Smooth muscle cell (in vitro differentiated cells): ENCODE results near the gene INF2. TPM values are rescaled to one million over a fixed set of nuclear protein-coding genes. Genes with fewer than 3 reads are reported as not detected.
A peak's percentile ranks its signal among the peaks of the same experiment; 100 is the strongest.

Experiments used
- DNase-seq: peaks from one replicate; lab custom pipeline; 2025; ENCODE audit not compliant: unreplicated experiment; lab: John Stamatoyannopoulos, UW
- H2AFZ ChIP-seq: fragments of 200-600 bp; sonication (generic); 2 replicates; pipeline ENCODE4 v1.6.0; 2016; ENCODE audit warnings: antibody characterized with exemption, low read depth, mild to moderate bottlenecking
- H3F3A ChIP-seq: fragments of 200-600 bp; sonication (generic); 2 replicates; pipeline ENCODE4 v1.6.0; 2017; ENCODE audit warnings: antibody characterized with exemption, low read depth
- H3K27ac ChIP-seq: fragments of 200-600 bp; sonication (generic); 2 replicates; pipeline ENCODE4 v1.5.1; 2016; ENCODE audit warnings: low read depth, mild to moderate bottlenecking
- H3K27me3 ChIP-seq: fragments of 200-600 bp; sonication (generic); 2 replicates; pipeline ENCODE4 v1.6.1; 2016; ENCODE audit warnings: low read depth, mild to moderate bottlenecking
- H3K36me3 ChIP-seq: fragments of 200-600 bp; sonication (generic); 2 replicates; pipeline ENCODE4 v1.5.1; 2016; ENCODE audit warnings: low read depth
- H3K4me1 ChIP-seq: fragments of 200-600 bp; sonication (generic); 2 replicates; pipeline ENCODE4 v1.5.1; 2016; ENCODE audit warnings: low read depth
- H3K4me2 ChIP-seq: fragments of 200-600 bp; sonication (generic); 2 replicates; pipeline ENCODE4 v1.6.0; 2016; ENCODE audit warnings: mild to moderate bottlenecking
- H3K4me3 ChIP-seq: fragments of 200-600 bp; sonication (generic); 2 replicates; pipeline ENCODE4 v1.5.1; 2016; ENCODE audit warnings: mild to moderate bottlenecking
- H3K79me2 ChIP-seq: fragments of 200-600 bp; sonication (generic); 2 replicates; pipeline ENCODE4 v1.6.0; 2016; ENCODE audit warnings: low read depth, mild to moderate bottlenecking
- H3K9ac ChIP-seq: fragments of 200-600 bp; sonication (generic); 2 replicates; pipeline ENCODE4 v1.6.0; 2016; ENCODE audit warnings: low read depth
- H3K9me3 ChIP-seq: fragments of 200-600 bp; sonication (generic); replicated peaks from 2 replicates; pipeline ENCODE4 v1.5.1; 2016; ENCODE audit warnings: low read depth
- H4K20me1 ChIP-seq: fragments of 200-600 bp; sonication (generic); 2 replicates; pipeline ENCODE4 v1.6.0; 2016; ENCODE audit warnings: low read depth
- WGBS: methylation state at CpG from one replicate; pipeline ENCODE4 v1.1.7; 2016; ENCODE audit warnings: low lambda C conversion rate; 5-methylcytosine and 5-hydroxymethylcytosine counted together
- polyA plus RNA-seq: library from polyadenylated mRNA; unstranded; fragments of >200 nt; fragmentation: Nextera tagmentation; extraction: Ambion mirVana; gene quantifications from 2 replicates; pipeline ENCODE4 v1.2.1, GENCODE V29; 2016
- total RNA-seq: library from RNA; depleted of rRNA; stranded (reverse); fragments of >200 nt; gene quantifications from 2 replicates; pipeline ENCODE4 v1.2.3, GENCODE V29; 2014
- TF ChIP-seq, protein P1 (sequence below): fragments of 200-600 bp; sonication (generic); IDR thresholded peaks from 2 replicates; pipeline ENCODE4 v1.5.1; 2017; ENCODE audit warnings: borderline replicate concordance, mild to moderate bottlenecking, antibody characterized with exemption; ENCODE audit not compliant: insufficient read depth, poor library complexity, severe bottlenecking

The INF2 gene
- total and polyA plus RNA-seq, 2 experiments from 2014 or later, result 19.9 to 29.8 TPM

DNA sequence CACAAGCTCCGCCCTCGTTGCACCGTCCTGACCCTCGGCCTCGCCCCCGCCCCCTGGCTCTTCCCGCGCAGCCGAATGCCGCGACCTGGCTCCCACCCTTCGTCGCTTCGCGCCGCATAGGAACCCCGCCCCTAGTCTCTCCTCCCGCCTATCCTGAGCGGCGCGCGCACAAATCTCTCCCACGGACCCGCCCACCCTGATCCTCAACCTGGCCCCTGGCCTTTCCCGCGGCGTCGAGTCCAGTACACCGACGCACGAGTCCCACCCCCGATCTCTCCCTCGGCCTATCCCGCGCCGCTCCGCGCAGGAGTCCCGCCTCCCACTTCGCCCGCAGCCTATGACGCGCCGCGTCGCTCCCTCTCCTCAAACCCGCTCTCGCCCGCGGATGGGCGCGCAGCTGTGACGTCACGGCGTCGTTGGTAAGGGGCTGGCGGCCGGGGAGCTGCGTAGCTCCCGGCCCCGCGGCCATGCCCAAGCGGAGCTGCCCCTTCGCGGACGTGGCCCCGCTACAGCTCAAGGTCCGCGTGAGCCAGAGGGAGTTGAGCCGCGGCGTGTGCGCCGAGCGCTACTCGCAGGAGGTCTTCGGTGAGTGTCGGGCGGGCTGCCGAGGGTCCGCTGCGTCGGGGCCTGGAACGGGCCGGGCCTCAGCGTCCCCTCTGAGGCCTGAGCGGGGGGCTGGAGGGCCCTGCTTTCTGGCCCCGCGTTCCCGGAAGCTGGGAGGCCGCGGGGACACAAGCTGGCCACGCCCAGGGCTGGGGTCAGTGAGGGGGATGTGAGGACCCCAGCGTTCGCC lies 63.5 kb downstream of the INF2 start, which contains the start of gene SIVA1:
Gene SIVA1 (plus strand): TSS at position 413 of the 793 bp plus-strand sequence. CDS start 55 bp downstream, at position 468.
- Histone ChIP-seq H3K4me1 (peaks cover 7% of the 10 kb centered on the region), H2AFZ (peak within 1 kb of the TSS; percentile 87), H4K20me1 (peaks cover 44% of the 10 kb centered on the region), H3K9ac (peak within 1 kb of the TSS; percentile 99), H3K27me3 (no peaks in the 10 kb centered on the region), H3F3A (no peaks in the 10 kb centered on the region), H3K4me2 (peak within 1 kb of the TSS; percentile 95), H3K9me3 (no peaks in the 10 kb centered on the region), H3K27ac (peak within 1 kb of the TSS; percentile 83), H3K4me3 (peak within 1 kb of the TSS; percentile 71), H3K36me3 (no peaks in the 10 kb centered on the region), H3K79me2 (peaks cover 34% of the 10 kb centered on the region)
- TF ChIP-seq, protein P1, sequence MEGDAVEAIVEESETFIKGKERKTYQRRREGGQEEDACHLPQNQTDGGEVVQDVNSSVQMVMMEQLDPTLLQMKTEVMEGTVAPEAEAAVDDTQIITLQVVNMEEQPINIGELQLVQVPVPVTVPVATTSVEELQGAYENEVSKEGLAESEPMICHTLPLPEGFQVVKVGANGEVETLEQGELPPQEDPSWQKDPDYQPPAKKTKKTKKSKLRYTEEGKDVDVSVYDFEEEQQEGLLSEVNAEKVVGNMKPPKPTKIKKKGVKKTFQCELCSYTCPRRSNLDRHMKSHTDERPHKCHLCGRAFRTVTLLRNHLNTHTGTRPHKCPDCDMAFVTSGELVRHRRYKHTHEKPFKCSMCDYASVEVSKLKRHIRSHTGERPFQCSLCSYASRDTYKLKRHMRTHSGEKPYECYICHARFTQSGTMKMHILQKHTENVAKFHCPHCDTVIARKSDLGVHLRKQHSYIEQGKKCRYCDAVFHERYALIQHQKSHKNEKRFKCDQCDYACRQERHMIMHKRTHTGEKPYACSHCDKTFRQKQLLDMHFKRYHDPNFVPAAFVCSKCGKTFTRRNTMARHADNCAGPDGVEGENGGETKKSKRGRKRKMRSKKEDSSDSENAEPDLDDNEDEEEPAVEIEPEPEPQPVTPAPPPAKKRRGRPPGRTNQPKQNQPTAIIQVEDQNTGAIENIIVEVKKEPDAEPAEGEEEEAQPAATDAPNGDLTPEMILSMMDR, result no peak
- WGBS, result under 1% methylated on average over 51 of the region's 95 CpGs
- DNase-seq, result peak; percentile 97

DNA sequence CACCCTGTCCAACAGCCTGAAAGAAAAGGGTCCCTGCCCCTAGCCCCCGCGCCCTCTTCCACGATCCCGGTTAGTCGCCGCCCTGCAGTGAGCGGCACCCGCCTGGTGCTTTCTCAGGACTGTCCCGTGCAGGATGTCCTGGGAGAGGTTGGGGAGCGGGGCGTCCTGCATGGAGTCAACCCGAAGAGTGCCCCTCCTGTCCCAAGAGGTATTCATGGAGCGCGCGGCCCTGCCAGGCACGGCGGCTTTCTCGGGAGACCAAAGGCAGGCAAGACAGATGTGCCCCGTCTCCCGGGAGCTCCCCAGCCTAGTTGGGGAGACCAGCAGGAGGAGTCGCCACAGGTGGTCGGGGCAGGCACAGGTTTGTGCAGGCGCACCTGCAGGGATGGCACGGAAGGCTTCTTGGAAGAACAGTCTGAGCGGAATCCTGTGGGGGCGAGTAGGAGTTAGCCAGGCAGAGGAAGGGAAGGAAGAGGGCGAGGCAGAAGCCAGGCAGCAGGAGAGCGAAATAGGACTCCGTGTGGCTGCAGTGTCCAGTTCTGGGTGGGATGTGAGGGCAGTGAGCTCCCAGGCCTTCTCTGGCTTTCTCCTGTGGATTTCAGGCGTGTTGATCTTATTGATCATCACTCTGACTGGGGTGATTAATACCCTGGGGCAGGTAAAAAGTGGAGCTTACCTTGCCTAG lies 64.3 kb downstream of the INF2 start:
- H3K79me2 ChIP-seq, result peaks cover 34% of the 10 kb centered on the region
- H3F3A ChIP-seq, result no peaks in the 10 kb centered on the region
- WGBS, result 5% methylated on average over 29 of the region's 30 CpGs
- H3K36me3 ChIP-seq, result no peaks in the 10 kb centered on the region
- TF ChIP-seq, protein P1, result no peak
- peak overlapping the region; percentile 83 for H3K27ac ChIP-seq
- no peak overlapping the region for H2AFZ ChIP-seq
- H3K9me3 ChIP-seq, result no peaks in the 10 kb centered on the region
- H3K27me3 ChIP-seq, result no peaks in the 10 kb centered on the region
- peak overlapping the region; percentile 71 for H3K4me3 ChIP-seq
- DNase-seq, result no peak
- H3K9ac ChIP-seq, result peak overlapping the region; percentile 99
- H3K4me2 ChIP-seq, result peak overlapping the region; percentile 95
- H3K4me1 ChIP-seq, result peaks cover 7% of the 10 kb centered on the region
- peaks cover 51% of the 10 kb centered on the region for H4K20me1 ChIP-seq

DNA sequence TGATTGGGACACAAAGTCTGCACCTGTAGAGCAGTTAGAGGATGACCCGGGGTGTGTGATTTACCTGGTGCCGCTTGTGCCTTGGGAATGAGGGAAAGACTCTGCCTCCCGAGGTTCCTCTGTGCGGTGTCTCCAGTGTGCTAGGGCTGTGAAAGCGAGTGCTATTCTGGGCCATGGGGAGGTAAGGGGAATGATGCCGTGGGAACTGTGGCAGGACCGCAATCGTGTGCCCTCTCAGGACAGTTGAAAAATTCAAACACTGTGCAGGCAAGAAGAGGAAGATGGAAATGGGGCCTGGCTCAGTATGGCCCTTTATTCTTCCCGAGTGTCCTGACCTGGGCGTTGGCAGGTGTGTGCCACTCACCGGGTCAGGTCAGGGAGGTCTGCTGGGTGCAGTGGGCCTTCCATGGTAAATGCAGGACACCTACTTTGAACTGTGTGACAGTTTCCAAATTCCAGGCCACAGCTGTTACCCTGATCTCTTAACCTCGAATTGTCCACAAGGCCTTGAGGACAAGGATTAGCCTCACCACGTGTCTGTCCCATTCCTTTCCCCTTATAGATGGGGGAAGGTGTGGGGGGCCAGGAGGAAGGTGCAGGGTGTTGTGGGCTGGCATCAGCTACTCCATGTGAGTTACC lies 64.9 kb downstream of the INF2 start:
- Histone ChIP-seq H3K9me3 (no peaks in the 10 kb centered on the region), H3K4me2 (peak overlapping the region; percentile 95), H3K4me1 (peaks cover 7% of the 10 kb centered on the region), H3K4me3 (peak overlapping the region; percentile 71), H4K20me1 (peaks cover 56% of the 10 kb centered on the region), H3K36me3 (no peaks in the 10 kb centered on the region), H3K79me2 (peaks cover 34% of the 10 kb centered on the region), H3K27me3 (no peaks in the 10 kb centered on the region), H3F3A (no peaks in the 10 kb centered on the region), H2AFZ (no peak overlapping the region), H3K9ac (peak overlapping the region; percentile 99), H3K27ac (no peak overlapping the region)
- TF ChIP-seq, protein P1, result no peak
- no peak for DNase-seq
- WGBS, result 81% methylated on average over 13 of the region's 13 CpGs
